ENCODE measurements around the gene DEPDC1B.

DEPDC1B gene

GRCh38 chr5:60638300-60638699 is 61.7 kb downstream of the DEPDC1B start:
- H3K4me3 ChIP-seq (ENCODE audit: low read depth, low read length) = no peak overlapping the region
- TF ChIP-seq, protein P1, sequence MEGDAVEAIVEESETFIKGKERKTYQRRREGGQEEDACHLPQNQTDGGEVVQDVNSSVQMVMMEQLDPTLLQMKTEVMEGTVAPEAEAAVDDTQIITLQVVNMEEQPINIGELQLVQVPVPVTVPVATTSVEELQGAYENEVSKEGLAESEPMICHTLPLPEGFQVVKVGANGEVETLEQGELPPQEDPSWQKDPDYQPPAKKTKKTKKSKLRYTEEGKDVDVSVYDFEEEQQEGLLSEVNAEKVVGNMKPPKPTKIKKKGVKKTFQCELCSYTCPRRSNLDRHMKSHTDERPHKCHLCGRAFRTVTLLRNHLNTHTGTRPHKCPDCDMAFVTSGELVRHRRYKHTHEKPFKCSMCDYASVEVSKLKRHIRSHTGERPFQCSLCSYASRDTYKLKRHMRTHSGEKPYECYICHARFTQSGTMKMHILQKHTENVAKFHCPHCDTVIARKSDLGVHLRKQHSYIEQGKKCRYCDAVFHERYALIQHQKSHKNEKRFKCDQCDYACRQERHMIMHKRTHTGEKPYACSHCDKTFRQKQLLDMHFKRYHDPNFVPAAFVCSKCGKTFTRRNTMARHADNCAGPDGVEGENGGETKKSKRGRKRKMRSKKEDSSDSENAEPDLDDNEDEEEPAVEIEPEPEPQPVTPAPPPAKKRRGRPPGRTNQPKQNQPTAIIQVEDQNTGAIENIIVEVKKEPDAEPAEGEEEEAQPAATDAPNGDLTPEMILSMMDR (IDR thresholded peaks at IDR 0.05; ENCODE audit: low read depth, low read length) = no peak

DNA sequence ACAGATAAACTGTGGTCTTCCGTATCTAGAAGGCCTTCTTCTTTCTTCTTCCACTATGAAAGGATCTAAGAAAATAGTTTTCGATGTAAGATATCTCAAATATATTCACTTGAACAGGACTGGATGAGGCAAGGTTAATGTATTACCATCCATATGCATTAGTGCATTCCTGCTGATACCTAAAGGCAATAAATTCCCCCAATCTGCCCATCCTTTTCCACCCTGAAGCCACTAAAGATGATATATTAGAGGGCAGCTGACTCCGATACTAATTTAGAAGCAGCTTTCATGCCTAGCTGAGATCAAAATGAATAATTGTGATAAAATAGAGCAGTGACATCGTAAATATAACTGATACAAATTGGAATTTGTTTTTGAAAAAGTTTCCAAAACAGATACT is 63.3 kb downstream of the DEPDC1B start:
- TF ChIP-seq, protein P1 (IDR thresholded peaks at IDR 0.05; ENCODE audit: low read depth, low read length) = no peak
- no peak overlapping the region for H3K4me3 ChIP-seq (ENCODE audit: low read depth, low read length)

- no peak overlapping the region for H3K4me3 ChIP-seq (ENCODE audit: low read depth, low read length)
- TF ChIP-seq, protein P1 (IDR thresholded peaks at IDR 0.05; ENCODE audit: low read depth, low read length) = no peak
These were observed 64.0 kb downstream of the DEPDC1B start for GRCh38 chr5:60636001-60636400.

GRCh38 chr5:60634051-60634450 is 65.9 kb downstream of the DEPDC1B start:
- TF ChIP-seq, protein P1 (IDR thresholded peaks at IDR 0.05; ENCODE audit: low read depth, low read length) = no peak
- no peak overlapping the region for H3K4me3 ChIP-seq (ENCODE audit: low read depth, low read length)

DNA sequence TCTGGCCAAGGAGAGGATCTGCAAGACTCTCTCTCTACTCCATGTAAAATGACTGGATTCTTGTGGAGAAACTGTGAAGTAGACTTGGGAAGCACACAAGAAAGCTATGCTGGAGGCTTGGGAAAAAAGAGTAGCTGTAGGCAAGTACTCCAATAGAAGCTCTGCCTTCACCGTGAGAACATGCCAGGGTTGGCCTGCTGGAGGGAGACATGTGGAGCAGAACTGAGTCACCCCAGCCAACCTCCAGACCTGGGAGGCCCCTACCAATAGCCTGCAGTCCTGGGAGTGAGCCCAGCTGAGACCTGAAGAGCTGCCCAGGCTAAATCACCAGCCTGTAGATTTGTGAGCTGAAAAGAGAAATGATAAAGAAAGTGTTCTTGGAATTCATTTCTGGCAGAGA is 66.6 kb downstream of the DEPDC1B start:
- no peak overlapping the region for H3K4me3 ChIP-seq (ENCODE audit: low read depth, low read length)
- TF ChIP-seq, protein P1 (IDR thresholded peaks at IDR 0.05; ENCODE audit: low read depth, low read length) = no peak

DNA sequence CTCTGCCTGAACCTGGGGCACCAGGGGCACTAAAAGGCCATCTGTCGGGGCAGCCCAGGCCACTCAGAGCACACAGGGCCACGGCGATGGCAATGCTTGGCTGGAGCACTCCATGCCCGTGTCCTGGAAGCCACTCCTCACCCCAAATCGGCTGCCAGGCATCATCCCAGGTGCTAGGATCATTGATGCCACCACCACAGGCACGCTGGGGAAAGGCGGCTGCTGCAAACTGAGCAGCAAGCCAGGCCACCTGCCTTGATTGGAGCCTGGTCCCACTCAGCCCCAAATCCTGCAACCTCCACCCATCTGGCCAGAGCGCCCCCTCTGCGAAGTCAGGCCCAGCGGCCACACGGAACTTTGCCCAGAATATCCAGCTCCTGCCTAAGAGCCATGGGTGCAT is 67.8 kb downstream of the DEPDC1B start:
- H3K4me3 ChIP-seq (ENCODE audit: low read depth, low read length) = no peak overlapping the region
- TF ChIP-seq, protein P1 (IDR thresholded peaks at IDR 0.05; ENCODE audit: low read depth, low read length) = no peak

GRCh38 chr5:60630836-60631235 is 69.1 kb downstream of the DEPDC1B start:
- no peak overlapping the region for H3K4me3 ChIP-seq (ENCODE audit: low read depth, low read length)
- TF ChIP-seq, protein P1 (IDR thresholded peaks at IDR 0.05; ENCODE audit: low read depth, low read length) = no peak
